ENCODE data around the gene MSN.

- no peak for TF ChIP-seq POLR2A (IDR thresholded peaks at IDR 0.05; ENCODE audit: low read length)
- no peak for TF ChIP-seq GATA1 (IDR thresholded peaks at IDR 0.05; ENCODE audit: low read depth, low read length)
Observed at GRCh38 chrX:65679071-65679540, 11.7 kb downstream of the MSN start.
